ENCODE results near the gene SNAPC3.

- no peak for TF ChIP-seq CTCF (IDR thresholded peaks at IDR 0.05)
- no peak for TF ChIP-seq POLR2A (IDR thresholded peaks at IDR 0.05)
These were observed 5.0 kb upstream of the SNAPC3 start for GRCh38 chr9:15417626-15418025.
